Renal cortex interstitium (tissue), 11 donors: ENCODE measurements around the gene CREB5. TPM values are rescaled to one million over a fixed set of nuclear protein-coding genes. Genes with fewer than 3 reads are reported as not detected.
"Not testable (repeated sequence)": the region's sequence is repeated elsewhere in the genome, so short reads cannot be mapped to it uniquely, and the experiment has no call there.

ENCODE experiments used
- DNase-seq, 11 donors: peaks; one replicate each; pipeline ENCODE4 v3.0.0-alpha.2; 2013; ENCODE audit warnings: low read depth in 9 of 11, low spot score in 4 of 11; ENCODE audit errors: extremely low read depth in 1 of 11
- polyA plus RNA-seq, 3 donors: library from polyadenylated mRNA; unstranded; fragments of 120-200 nt; gene quantifications; one replicate each; pipeline ENCODE4 v1.2.1, GENCODE V29; 2013; ENCODE audit not compliant: insufficient read length in 3 of 3

CREB5 gene
- polyA plus RNA-seq, 3 donors: 10.3 to 15.8 (median 11.9) TPM

- DNase-seq: not testable (repeated sequence)
Observed at GRCh38 chr7:28611399-28611897, 199.1 kb downstream of the CREB5 start.

- no peak for DNase-seq
Observed at GRCh38 chr7:28613262-28613661, 200.9 kb downstream of the CREB5 start.

- no peak for DNase-seq
Observed at GRCh38 chr7:28615091-28615490, 202.8 kb downstream of the CREB5 start.

- no peak for DNase-seq
Observed at GRCh38 chr7:28617308-28617880, 205.1 kb downstream of the CREB5 start.

- DNase-seq: no peak
Observed at GRCh38 chr7:28618383-28618782, 206.1 kb downstream of the CREB5 start.

- DNase-seq: no peak
Observed at GRCh38 chr7:28619256-28619655, 206.9 kb downstream of the CREB5 start.

GRCh38 chr7:28621369-28621841, 209.1 kb downstream of the CREB5 start:
- DNase-seq: no peak

- no peak for DNase-seq
Observed at GRCh38 chr7:28623105-28623730, 210.9 kb downstream of the CREB5 start.

GRCh38 chr7:28623863-28624262, 211.5 kb downstream of the CREB5 start:
- DNase-seq: no peak

- DNase-seq: no peak
Observed at GRCh38 chr7:28625432-28625831, 213.1 kb downstream of the CREB5 start.

GRCh38 chr7:28626221-28626620, 213.9 kb downstream of the CREB5 start:
- DNase-seq: no peak

GRCh38 chr7:28626624-28627262, 214.4 kb downstream of the CREB5 start:
- DNase-seq: no peak

GRCh38 chr7:28627263-28627653, 214.9 kb downstream of the CREB5 start:
- no peak for DNase-seq

- no peak for DNase-seq
Observed at GRCh38 chr7:28627896-28628295, 215.6 kb downstream of the CREB5 start.

GRCh38 chr7:28629216-28629842, 217.0 kb downstream of the CREB5 start:
- no peak for DNase-seq

- DNase-seq: no peak
Observed at GRCh38 chr7:28630350-28630749, 218.0 kb downstream of the CREB5 start.

GRCh38 chr7:28631995-28632394, 219.7 kb downstream of the CREB5 start:
- no peak for DNase-seq

- DNase-seq: no peak
Observed at GRCh38 chr7:28638914-28639313, 226.6 kb downstream of the CREB5 start.

GRCh38 chr7:28640001-28640400, 227.7 kb downstream of the CREB5 start:
- DNase-seq: no peak
